NB4 (cell line): ENCODE data around the gene KLF14.

Source experiments
- POLR2A ChIP-seq: IDR thresholded peaks from 2 replicates; pipeline ENCODE4 v1.6.1; 2011; ENCODE audit warnings: mild to moderate bottlenecking; ENCODE audit not compliant: insufficient read length; ENCODE audit errors: extremely low read depth
- TF ChIP-seq, protein P1 (sequence below): IDR thresholded peaks from one replicate; pipeline ENCODE4 v1.5.1; 2012; ENCODE audit warnings: low read depth, low read length

DNA sequence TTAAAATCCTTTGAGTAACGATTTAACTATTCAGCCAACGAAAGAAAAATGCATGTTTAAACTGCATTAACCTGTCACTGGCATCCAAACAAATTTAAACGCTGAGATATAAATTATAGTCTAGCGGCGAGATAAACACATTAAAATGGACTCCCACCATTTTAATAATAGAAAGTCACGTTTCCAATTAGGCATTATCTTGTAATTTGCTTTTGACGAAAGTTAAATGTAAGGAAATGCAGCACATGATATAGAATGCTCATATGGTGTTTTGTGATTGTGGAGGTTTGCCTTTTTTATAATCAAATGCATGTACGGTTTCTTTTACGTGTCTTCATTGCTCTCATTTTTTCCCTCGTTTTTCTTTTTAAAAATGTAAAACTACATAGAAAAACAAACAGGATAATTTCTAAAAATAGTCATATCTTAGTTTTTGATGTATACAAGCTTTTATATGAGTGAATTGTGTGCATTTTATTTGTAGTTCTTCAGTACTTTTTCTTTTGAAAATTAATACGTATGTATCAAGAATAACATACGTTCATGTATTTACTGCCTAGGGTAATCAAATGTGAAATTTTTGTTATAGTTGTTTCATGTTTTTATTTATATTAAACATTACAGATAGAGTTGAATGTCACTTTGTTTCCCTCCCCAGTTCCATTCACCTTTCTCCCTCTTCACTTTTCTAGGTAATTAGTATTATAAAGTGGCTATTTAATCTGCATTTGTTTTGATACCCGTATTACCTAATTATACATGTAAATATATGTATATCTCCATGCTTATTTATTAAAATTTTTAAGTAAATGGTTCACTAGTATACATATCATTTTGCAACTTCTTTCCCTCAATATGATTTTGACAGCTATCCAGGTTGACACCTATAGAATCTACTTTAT is 1.1 kb upstream of the KLF14 start:
- TF ChIP-seq, protein P1, sequence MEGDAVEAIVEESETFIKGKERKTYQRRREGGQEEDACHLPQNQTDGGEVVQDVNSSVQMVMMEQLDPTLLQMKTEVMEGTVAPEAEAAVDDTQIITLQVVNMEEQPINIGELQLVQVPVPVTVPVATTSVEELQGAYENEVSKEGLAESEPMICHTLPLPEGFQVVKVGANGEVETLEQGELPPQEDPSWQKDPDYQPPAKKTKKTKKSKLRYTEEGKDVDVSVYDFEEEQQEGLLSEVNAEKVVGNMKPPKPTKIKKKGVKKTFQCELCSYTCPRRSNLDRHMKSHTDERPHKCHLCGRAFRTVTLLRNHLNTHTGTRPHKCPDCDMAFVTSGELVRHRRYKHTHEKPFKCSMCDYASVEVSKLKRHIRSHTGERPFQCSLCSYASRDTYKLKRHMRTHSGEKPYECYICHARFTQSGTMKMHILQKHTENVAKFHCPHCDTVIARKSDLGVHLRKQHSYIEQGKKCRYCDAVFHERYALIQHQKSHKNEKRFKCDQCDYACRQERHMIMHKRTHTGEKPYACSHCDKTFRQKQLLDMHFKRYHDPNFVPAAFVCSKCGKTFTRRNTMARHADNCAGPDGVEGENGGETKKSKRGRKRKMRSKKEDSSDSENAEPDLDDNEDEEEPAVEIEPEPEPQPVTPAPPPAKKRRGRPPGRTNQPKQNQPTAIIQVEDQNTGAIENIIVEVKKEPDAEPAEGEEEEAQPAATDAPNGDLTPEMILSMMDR = no peak
- no peak for TF ChIP-seq POLR2A
